GM23248 (cell line): Measurements from ENCODE around the gene CCDC142.

ENCODE experiments used
- EZH2 ChIP-seq: fragments of 200-600 bp; sonication (generic); IDR thresholded peaks from 2 replicates; pipeline ENCODE4 v1.6.1; 2018; ENCODE audit warnings: antibody characterized with exemption, mild to moderate bottlenecking; ENCODE audit not compliant: insufficient read depth, poor library complexity, severe bottlenecking
- EZH2phosphoT487 ChIP-seq: fragments of 200-600 bp; sonication (generic); IDR thresholded peaks from 2 replicates; pipeline ENCODE4 v1.6.1; 2018; ENCODE audit warnings: antibody characterized with exemption, moderate library complexity, mild to moderate bottlenecking, low read depth; ENCODE audit not compliant: insufficient read depth

DNA sequence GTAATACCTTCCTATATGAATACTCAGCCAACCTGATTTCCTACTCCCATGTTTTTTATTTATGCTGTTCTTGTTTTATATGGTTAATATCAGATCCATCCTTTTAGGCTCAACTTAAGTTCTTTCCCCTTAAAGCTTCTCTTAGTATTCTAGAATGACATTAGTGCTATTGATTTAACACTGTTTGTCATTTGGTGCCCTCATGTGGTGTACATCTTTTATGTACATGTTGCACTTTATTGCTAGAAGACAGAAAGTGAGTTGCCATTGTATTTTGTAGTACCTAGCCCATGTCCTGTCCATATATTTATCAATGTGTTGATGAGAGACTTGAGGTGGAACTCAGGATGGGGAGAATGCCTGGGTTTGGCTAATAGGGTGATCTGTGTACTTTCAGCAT is 49.4 kb upstream of the CCDC142 start:
- TF ChIP-seq EZH2 (no peak), EZH2phosphoT487 (no peak)
